HepG2 (cell line): Measurements from ENCODE around the gene DUSP16. TPM values are rescaled to one million over a fixed set of nuclear protein-coding genes. Genes with fewer than 3 reads are reported as not detected.

ENCODE experiments used
- CBX5 ChIP-seq: sonication (generic); formaldehyde crosslinking; IDR thresholded peaks from 2 replicates; pipeline ENCODE4 v1.4.0; 2020; ENCODE audit warnings: missing genetic modification reagents, borderline replicate concordance
- HNRNPH1 ChIP-seq: fragments of 200-400 bp; formaldehyde crosslinking; optimal IDR thresholded peaks from 2 replicates; pipeline ENCODE3; 2017; ENCODE audit warnings: mild to moderate bottlenecking, low read depth, low read length
- PBX3 ChIP-seq: sonication (generic); formaldehyde crosslinking; IDR thresholded peaks from 2 replicates; pipeline ENCODE4 v1.8.1; 2023; ENCODE audit warnings: missing genetic modification reagents, inconsistent platforms, borderline replicate concordance
- PITX1 ChIP-seq: sonication (generic); formaldehyde crosslinking; IDR thresholded peaks from 2 replicates; pipeline ENCODE4 v1.5.1; 2020; ENCODE audit warnings: mild to moderate bottlenecking, missing genetic modification reagents
- RCOR2 ChIP-seq: IDR thresholded peaks from 2 replicates; pipeline ENCODE4 v1.6.1; 2016; ENCODE audit warnings: missing biosample characterization, missing genetic modification reagents
- SNAI1 ChIP-seq: sonication (generic); formaldehyde crosslinking; IDR thresholded peaks from 2 replicates; pipeline ENCODE4 v1.5.0; 2020; ENCODE audit warnings: mild to moderate bottlenecking, missing genetic modification reagents, borderline replicate concordance
- THAP11 ChIP-seq: IDR thresholded peaks from 2 replicates; pipeline ENCODE4 v1.6.1; 2016; ENCODE audit warnings: missing biosample characterization, missing genetic modification reagents
- ZBTB43 ChIP-seq: sonication (generic); formaldehyde crosslinking; conservative IDR thresholded peaks from 2 replicates; pipeline ENCODE4 v1.4.0; 2020; ENCODE audit warnings: missing genetic modification reagents
- ZHX1 ChIP-seq: sonication (generic); formaldehyde crosslinking; IDR thresholded peaks from 2 replicates; pipeline ENCODE4 v1.8.1; 2022; ENCODE audit warnings: low read depth, mild to moderate bottlenecking, missing genetic modification reagents
- ZMYM4 ChIP-seq: sonication (generic); formaldehyde crosslinking; IDR thresholded peaks from 2 replicates; pipeline ENCODE4 v1.8.1; 2023; ENCODE audit warnings: mild to moderate bottlenecking, missing genetic modification reagents
- ZNF329 ChIP-seq: sonication (generic); formaldehyde crosslinking; IDR thresholded peaks from 2 replicates; pipeline ENCODE4 v1.9.0; 2021; ENCODE audit warnings: low read depth, mild to moderate bottlenecking, missing genetic modification reagents
- ZNF343 ChIP-seq: sonication (generic); formaldehyde crosslinking; IDR thresholded peaks from 2 replicates; pipeline ENCODE4 v1.4.0; 2020; ENCODE audit warnings: mild to moderate bottlenecking, missing genetic modification reagents
- ZNF749 ChIP-seq: sonication (generic); formaldehyde crosslinking; IDR thresholded peaks from 2 replicates; pipeline ENCODE4 v1.8.0; 2022; ENCODE audit warnings: mild to moderate bottlenecking, missing genetic modification reagents, moderate library complexity, borderline replicate concordance
- polyA plus RNA-seq, 8 experiments: library from polyadenylated mRNA; depleted of rRNA in 3 of 8; stranded (reverse) in 7 of 8; unstranded in 1 of 8; fragments of >200 nt; fragmentation: Illumina TruSeq in 4 of 8; extraction: Trizol in 4 of 8; gene quantifications; 2 replicates each; pipeline versions ENCODE4 v1.2.1 to v1.2.3, GENCODE V29; 2011 to 2016; ENCODE audit warnings: low read depth in 4 of 8, missing spikeins in 1 of 8, mixed read lengths in 1 of 8; ENCODE audit not compliant: insufficient read depth in 1 of 8
- total RNA-seq, 5 experiments: library from RNA; depleted of rRNA; stranded (reverse); fragments of >200 nt; fragmentation: Illumina TruSeq; extraction: Trizol; gene quantifications; 2 replicates each; pipeline ENCODE4 v1.2.3, GENCODE V29; 2016; ENCODE audit warnings: low read depth in 1 of 5
- TF ChIP-seq, protein P1 (sequence below): sonication (generic); formaldehyde crosslinking; IDR thresholded peaks from one replicate; pipeline ENCODE4 v1.5.1; 2020; ENCODE audit warnings: mild to moderate bottlenecking, missing genetic modification reagents; ENCODE audit errors: not compliant biosample characterization
- TF ChIP-seq, protein P2 (sequence below): sonication (generic); formaldehyde crosslinking; IDR thresholded peaks from 2 replicates; pipeline ENCODE4 v1.8.0; 2022; ENCODE audit warnings: mild to moderate bottlenecking, missing genetic modification reagents, moderate library complexity

Gene DUSP16
- total and polyA plus RNA-seq, 2 of the 13 experiments (the other 11 are each of a cell fraction or from before 2014, with no cell fraction given), result 45.7 to 46.6 TPM

DNA sequence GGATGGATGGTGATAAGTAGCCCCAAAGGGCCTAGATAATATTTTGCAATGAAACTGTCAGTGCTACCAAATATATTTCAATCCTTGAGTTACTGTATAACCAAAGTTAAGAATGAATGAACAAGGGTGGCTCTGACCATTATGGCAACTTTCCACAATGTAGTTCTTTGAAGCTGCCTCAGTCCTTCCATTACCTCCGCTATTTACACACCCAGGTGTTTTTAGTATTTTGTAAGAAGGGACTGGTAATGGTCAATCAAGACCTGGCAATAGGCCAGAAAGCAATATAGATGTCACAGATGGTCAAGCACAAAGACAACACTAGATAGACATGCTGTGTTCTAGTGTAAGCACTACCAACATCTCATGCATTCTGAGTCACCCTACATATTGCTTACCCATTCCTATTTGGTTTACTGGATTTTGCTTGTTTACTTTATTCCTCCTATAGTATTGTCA, 16.3 kb downstream of the DUSP16 start (continued):
- peak; percentile 98 for TF ChIP-seq ZBTB43 (CRISPR knock-in tag)
- TF ChIP-seq HNRNPH1, result no peak
- peak; percentile 59 for TF ChIP-seq THAP11 (CRISPR knock-in tag)
- peak; percentile 86 for TF ChIP-seq ZMYM4 (CRISPR knock-in tag)
- TF ChIP-seq ZNF329 (CRISPR knock-in tag), result no peak
- TF ChIP-seq ZHX1, result peak; percentile 77; the same call in 1 of the 2 replicates
- TF ChIP-seq, protein P1, sequence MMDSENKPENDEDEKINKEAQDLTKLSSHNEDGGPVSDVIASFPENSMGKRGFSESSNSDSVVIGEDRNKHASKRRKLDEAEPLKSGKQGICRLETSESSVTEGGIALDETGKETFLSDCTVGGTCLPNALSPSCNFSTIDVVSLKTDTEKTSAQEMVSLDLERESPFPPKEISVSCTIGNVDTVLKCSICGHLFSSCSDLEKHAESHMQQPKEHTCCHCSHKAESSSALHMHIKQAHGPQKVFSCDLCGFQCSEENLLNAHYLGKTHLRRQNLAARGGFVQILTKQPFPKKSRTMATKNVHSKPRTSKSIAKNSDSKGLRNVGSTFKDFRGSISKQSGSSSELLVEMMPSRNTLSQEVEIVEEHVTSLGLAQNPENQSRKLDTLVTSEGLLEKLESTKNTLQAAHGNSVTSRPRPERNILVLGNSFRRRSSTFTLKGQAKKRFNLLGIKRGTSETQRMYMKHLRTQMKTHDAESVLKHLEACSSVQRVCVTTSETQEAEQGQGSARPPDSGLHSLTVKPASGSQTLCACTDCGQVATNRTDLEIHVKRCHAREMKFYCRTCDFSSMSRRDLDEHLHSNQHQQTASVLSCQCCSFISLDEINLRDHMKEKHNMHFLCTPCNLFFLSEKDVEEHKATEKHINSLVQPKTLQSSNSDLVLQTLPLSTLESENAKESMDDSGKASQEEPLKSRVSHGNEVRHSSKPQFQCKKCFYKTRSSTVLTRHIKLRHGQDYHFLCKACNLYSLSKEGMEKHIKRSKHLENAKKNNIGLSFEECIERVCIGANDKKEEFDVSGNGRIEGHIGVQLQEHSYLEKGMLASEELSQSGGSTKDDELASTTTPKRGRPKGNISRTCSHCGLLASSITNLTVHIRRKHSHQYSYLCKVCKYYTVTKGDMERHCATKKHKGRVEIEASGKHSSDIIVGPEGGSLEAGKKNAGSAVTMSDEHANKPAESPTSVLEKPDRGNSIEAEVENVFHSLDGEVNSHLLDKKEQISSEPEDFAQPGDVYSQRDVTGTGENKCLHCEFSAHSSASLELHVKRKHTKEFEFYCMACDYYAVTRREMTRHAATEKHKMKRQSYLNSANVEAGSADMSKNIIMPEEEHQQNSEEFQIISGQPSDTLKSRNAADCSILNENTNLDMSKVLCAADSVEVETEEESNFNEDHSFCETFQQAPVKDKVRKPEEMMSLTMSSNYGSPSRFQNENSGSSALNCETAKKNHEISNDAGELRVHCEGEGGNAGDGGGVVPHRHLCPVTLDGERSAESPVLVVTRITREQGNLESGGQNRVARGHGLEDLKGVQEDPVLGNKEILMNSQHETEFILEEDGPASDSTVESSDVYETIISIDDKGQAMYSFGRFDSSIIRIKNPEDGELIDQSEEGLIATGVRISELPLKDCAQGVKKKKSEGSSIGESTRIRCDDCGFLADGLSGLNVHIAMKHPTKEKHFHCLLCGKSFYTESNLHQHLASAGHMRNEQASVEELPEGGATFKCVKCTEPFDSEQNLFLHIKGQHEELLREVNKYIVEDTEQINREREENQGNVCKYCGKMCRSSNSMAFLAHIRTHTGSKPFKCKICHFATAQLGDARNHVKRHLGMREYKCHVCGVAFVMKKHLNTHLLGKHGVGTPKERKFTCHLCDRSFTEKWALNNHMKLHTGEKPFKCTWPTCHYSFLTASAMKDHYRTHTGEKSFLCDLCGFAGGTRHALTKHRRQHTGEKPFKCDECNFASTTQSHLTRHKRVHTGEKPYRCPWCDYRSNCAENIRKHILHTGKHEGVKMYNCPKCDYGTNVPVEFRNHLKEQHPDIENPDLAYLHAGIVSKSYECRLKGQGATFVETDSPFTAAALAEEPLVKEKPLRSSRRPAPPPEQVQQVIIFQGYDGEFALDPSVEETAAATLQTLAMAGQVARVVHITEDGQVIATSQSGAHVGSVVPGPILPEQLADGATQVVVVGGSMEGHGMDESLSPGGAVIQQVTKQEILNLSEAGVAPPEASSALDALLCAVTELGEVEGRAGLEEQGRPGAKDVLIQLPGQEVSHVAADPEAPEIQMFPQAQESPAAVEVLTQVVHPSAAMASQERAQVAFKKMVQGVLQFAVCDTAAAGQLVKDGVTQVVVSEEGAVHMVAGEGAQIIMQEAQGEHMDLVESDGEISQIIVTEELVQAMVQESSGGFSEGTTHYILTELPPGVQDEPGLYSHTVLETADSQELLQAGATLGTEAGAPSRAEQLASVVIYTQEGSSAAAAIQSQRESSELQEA (CRISPR knock-in tag), result no peak
- no peak for TF ChIP-seq SNAI1
- peak; percentile 81 for TF ChIP-seq PITX1 (CRISPR knock-in tag)
- TF ChIP-seq, protein P2, sequence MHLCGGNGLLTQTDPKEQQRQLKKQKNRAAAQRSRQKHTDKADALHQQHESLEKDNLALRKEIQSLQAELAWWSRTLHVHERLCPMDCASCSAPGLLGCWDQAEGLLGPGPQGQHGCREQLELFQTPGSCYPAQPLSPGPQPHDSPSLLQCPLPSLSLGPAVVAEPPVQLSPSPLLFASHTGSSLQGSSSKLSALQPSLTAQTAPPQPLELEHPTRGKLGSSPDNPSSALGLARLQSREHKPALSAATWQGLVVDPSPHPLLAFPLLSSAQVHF, result no peak
- no peak for TF ChIP-seq ZNF343
- no peak for TF ChIP-seq CBX5 (CRISPR knock-in tag)
- TF ChIP-seq RCOR2, result peak; percentile 91
- TF ChIP-seq ZNF749 (CRISPR knock-in tag), result no peak
- TF ChIP-seq PBX3 (CRISPR knock-in tag), result no peak
